MCF 10A (cell line): ENCODE measurements around the gene MT1M. TPM values are rescaled to one million over a fixed set of nuclear protein-coding genes. Genes with fewer than 3 reads are reported as not detected.
A peak's percentile ranks its signal among the peaks of the same experiment; 100 is the strongest.

Source experiments
- BruUV-seq: library from RNA; stranded (reverse); fragments of 400-500 nt; replicated peaks from 2 replicates; lab custom pipeline; 2021; lab: Mats Ljungman, UMichigan
- CTCF ChIA-PET: fragments of 300-600 bp; sonication (Branson Sonifier 250); formaldehyde crosslinking; extraction: SDS; loops from one replicate; lab custom pipeline; 2021; ENCODE audit warnings: antibody characterized with exemption, inconsistent platforms; lab: Yijun Ruan, JAX
- POLR2A ChIA-PET: fragments of 300-600, 350-650 bp; sonication (Branson Sonifier 250); formaldehyde crosslinking; extraction: SDS; loops from one replicate; lab custom pipeline; 2020; ENCODE audit warnings: antibody characterized with exemption, inconsistent platforms; lab: Yijun Ruan, JAX
- DNase-seq: peaks from one replicate; pipeline ENCODE4 v3.0.0-alpha.2; 2018; ENCODE audit not compliant: unreplicated experiment
- H3K27ac Mint-ChIP-seq: one replicate; pipeline ENCODE4 v1.8.0; 2022; ENCODE audit warnings: mild to moderate bottlenecking, low read depth, mixed read lengths; ENCODE audit not compliant: unreplicated experiment
- H3K27me3 Mint-ChIP-seq: one replicate; pipeline ENCODE4 v1.8.0; 2022; ENCODE audit warnings: mixed read lengths; ENCODE audit not compliant: insufficient read depth, unreplicated experiment
- H3K36me3 Mint-ChIP-seq: one replicate; pipeline ENCODE4 v1.8.0; 2022; ENCODE audit warnings: mild to moderate bottlenecking, moderate library complexity, mixed read lengths; ENCODE audit not compliant: insufficient read depth, unreplicated experiment
- H3K4me1 Mint-ChIP-seq: one replicate; pipeline ENCODE4 v1.8.0; 2022; ENCODE audit warnings: mixed read lengths; ENCODE audit not compliant: insufficient read depth, unreplicated experiment
- H3K4me3 Mint-ChIP-seq: one replicate; pipeline ENCODE4 v1.8.0; 2022; ENCODE audit warnings: mild to moderate bottlenecking, moderate library complexity, mixed read lengths; ENCODE audit not compliant: unreplicated experiment
- H3K9me3 Mint-ChIP-seq: one replicate; pipeline ENCODE4 v1.8.0; 2022; ENCODE audit warnings: mixed read lengths; ENCODE audit not compliant: unreplicated experiment
- CTCF ChIP-seq: fragments of 200-600 bp; IDR thresholded peaks from one replicate; pipeline ENCODE4 v1.8.0; 2022; ENCODE audit warnings: antibody characterized with exemption, mild to moderate bottlenecking; ENCODE audit not compliant: unreplicated experiment
- intact Hi-C: fragments of 100-400 bp; cut with micrococcal nuclease; formaldehyde crosslinking; loops from 2 replicates; pipeline ENCODE4 v1.14.1; 2022
- total RNA-seq: library from RNA; stranded (reverse); gene quantifications from 2 replicates; pipeline ENCODE4 v1.2.3, GENCODE V29; 2022

MT1M gene
- total RNA-seq, 1 experiment from 2014 or later: not detected

GRCh38 chr16:56610017-56610608 lies 22.3 kb upstream of the MT1M start:
- Mint-ChIP-seq H3K9me3 (no peaks in the 10 kb centered on the region), H3K4me3 (peak overlapping the region; percentile 93), H3K27ac (peak overlapping the region; percentile 99), H3K36me3 (peaks cover 7% of the 10 kb centered on the region), H3K27me3 (no peaks in the 10 kb centered on the region), H3K4me1 (peaks cover 61% of the 10 kb centered on the region)
- no TSS peak for BruUV-seq
- peak; percentile 97 for DNase-seq
- intact Hi-C loops: no loop called here
- ChIA-PET CTCF (interaction anchor here (0.9 to 1.5 kb wide), 4 partner anchors 9 to 73 kb away, joined by 3 to 5 read pairs (median 4); partner anchors contain the start of gene MT1E), POLR2A (interaction anchor here (0.6 to 15.3 kb wide), 24 partner anchors 9 to 322 kb away, joined by 3 to 1404 read pairs (median 6); partner anchors contain the start of genes BBS2, HERPUD1, MT1B and MT1E)
- no peak for TF ChIP-seq CTCF

- peaks cover 7% of the 10 kb centered on the region for H3K36me3 Mint-ChIP-seq
- H3K27me3 Mint-ChIP-seq: no peaks in the 10 kb centered on the region
- peak overlapping the region; percentile 93 for H3K4me3 Mint-ChIP-seq
- TF ChIP-seq CTCF: no peak
- H3K4me1 Mint-ChIP-seq: peaks cover 62% of the 10 kb centered on the region
- H3K9me3 Mint-ChIP-seq: no peaks in the 10 kb centered on the region
- intact Hi-C loops: no loop called here
- peak overlapping the region; percentile 99 for H3K27ac Mint-ChIP-seq
- POLR2A ChIA-PET: interaction anchor here (0.8 to 15.3 kb wide), 20 partner anchors 10 to 198 kb away, joined by 3 to 1404 read pairs (median 7); partner anchors contain the start of genes BBS2, MT1B, MT1E and MT1F
- no peak for DNase-seq
- CTCF ChIA-PET: interaction anchor here (0.6 to 1.5 kb wide), 6 partner anchors 10 to 331 kb away, joined by 3 to 5 read pairs (median 4); partner anchors contain the start of gene MT1E
- BruUV-seq: no TSS peak
Measured at GRCh38 chr16:56610609-56611111, 21.8 kb upstream of the MT1M start.

- DNase-seq: peak; percentile 52
- H3K4me1 Mint-ChIP-seq: peaks cover 55% of the 10 kb centered on the region
Measured at GRCh38 chr16:56611281-56611833, 21.1 kb upstream of the MT1M start.

More at GRCh38 chr16:56611281-56611833, 21.1 kb upstream of the MT1M start:
- H3K27ac Mint-ChIP-seq: peak overlapping the region; percentile 99
- H3K36me3 Mint-ChIP-seq: peaks cover 7% of the 10 kb centered on the region
- no peaks in the 10 kb centered on the region for H3K9me3 Mint-ChIP-seq
- H3K27me3 Mint-ChIP-seq: no peaks in the 10 kb centered on the region
- ChIA-PET CTCF (interaction anchor here (0.6 to 1.3 kb wide), 8 partner anchors 8 to 331 kb away, joined by 3 to 6 read pairs (median 4); partner anchors contain the start of gene MT1E), POLR2A (interaction anchor here (1.0 to 15.3 kb wide), 13 partner anchors 10 to 574 kb away, joined by 3 to 1404 read pairs (median 22); partner anchors contain the start of genes BBS2, MT1B, MT1E and MT1X)
- TF ChIP-seq CTCF: no peak
- intact Hi-C loops: no loop called here
- BruUV-seq: no TSS peak
- H3K4me3 Mint-ChIP-seq: peak overlapping the region; percentile 93
